H1 (cell line): Measurements from ENCODE around the gene RNF151.
"Not testable (repeated sequence)": the region's sequence is repeated elsewhere in the genome, so short reads cannot be mapped to it uniquely, and the experiment has no call there.

Experiments used
- BRCA1 ChIP-seq: IDR thresholded peaks from 2 replicates; pipeline ENCODE4 v1.6.1; 2012; ENCODE audit warnings: low read depth, low read length, improper control_type of control experiment
- SRF ChIP-seq: IDR thresholded peaks from 2 replicates; pipeline ENCODE4 v1.6.1; 2011; ENCODE audit warnings: mild to moderate bottlenecking, low read depth, low read length, moderate library complexity
- TF ChIP-seq, protein P1 (sequence below), 3 experiments: IDR thresholded peaks; 1 replicate in 2 of 3; 2 replicates in 1 of 3; pipeline versions ENCODE4 v1.5.1 to v1.6.1; 2011; ENCODE audit warnings: low read length in 3 of 3, mild to moderate bottlenecking in 3 of 3, inconsistent platforms in 2 of 3, low read depth in 1 of 3, moderate library complexity in 1 of 3; ENCODE audit not compliant: insufficient read depth in 1 of 3; ENCODE audit errors: control extremely low read depth in 1 of 3

- TF ChIP-seq SRF, BRCA1: not testable (repeated sequence)
- TF ChIP-seq, protein P1, sequence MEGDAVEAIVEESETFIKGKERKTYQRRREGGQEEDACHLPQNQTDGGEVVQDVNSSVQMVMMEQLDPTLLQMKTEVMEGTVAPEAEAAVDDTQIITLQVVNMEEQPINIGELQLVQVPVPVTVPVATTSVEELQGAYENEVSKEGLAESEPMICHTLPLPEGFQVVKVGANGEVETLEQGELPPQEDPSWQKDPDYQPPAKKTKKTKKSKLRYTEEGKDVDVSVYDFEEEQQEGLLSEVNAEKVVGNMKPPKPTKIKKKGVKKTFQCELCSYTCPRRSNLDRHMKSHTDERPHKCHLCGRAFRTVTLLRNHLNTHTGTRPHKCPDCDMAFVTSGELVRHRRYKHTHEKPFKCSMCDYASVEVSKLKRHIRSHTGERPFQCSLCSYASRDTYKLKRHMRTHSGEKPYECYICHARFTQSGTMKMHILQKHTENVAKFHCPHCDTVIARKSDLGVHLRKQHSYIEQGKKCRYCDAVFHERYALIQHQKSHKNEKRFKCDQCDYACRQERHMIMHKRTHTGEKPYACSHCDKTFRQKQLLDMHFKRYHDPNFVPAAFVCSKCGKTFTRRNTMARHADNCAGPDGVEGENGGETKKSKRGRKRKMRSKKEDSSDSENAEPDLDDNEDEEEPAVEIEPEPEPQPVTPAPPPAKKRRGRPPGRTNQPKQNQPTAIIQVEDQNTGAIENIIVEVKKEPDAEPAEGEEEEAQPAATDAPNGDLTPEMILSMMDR (IDR thresholded peaks at IDR 0.05; ENCODE audit: control extremely low read depth in 1 of 3, insufficient read depth in 1 of 3, low read depth in 1 of 3, low read length in 3 of 3): not testable (repeated sequence)
Observed at GRCh38 chr16:1958143-1958491, 8.5 kb upstream of the RNF151 start.
